ENCODE measurements around the gene ATP6V1E1. TPM values are rescaled to one million over a fixed set of nuclear protein-coding genes. Genes with fewer than 3 reads are reported as not detected.

The ATP6V1E1 gene
- total and polyA plus RNA-seq, 2 of the 13 experiments (the other 11 are each of a cell fraction or from before 2014, with no cell fraction given): 69.3 to 90.9 TPM

DNA sequence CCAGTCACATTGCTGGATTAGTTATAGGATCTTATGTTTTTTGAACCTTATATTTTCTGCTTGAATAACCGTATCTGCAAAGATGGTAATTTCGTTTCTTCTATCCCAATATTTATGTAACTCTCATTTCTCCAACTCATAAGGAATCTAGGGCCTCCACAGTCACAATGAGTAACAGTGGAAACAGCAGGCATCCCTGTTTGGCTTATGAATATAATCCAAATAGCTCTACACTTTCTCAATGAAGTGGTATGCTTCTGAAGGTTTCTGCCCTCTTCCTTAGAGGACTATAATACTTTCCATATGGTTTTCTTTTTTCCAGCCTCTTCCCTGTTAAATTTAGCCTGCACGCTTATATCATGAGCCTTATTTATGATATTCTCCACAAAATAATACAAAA is 16.5 kb downstream of the ATP6V1E1 start (continued):
- TF ChIP-seq, protein P1, sequence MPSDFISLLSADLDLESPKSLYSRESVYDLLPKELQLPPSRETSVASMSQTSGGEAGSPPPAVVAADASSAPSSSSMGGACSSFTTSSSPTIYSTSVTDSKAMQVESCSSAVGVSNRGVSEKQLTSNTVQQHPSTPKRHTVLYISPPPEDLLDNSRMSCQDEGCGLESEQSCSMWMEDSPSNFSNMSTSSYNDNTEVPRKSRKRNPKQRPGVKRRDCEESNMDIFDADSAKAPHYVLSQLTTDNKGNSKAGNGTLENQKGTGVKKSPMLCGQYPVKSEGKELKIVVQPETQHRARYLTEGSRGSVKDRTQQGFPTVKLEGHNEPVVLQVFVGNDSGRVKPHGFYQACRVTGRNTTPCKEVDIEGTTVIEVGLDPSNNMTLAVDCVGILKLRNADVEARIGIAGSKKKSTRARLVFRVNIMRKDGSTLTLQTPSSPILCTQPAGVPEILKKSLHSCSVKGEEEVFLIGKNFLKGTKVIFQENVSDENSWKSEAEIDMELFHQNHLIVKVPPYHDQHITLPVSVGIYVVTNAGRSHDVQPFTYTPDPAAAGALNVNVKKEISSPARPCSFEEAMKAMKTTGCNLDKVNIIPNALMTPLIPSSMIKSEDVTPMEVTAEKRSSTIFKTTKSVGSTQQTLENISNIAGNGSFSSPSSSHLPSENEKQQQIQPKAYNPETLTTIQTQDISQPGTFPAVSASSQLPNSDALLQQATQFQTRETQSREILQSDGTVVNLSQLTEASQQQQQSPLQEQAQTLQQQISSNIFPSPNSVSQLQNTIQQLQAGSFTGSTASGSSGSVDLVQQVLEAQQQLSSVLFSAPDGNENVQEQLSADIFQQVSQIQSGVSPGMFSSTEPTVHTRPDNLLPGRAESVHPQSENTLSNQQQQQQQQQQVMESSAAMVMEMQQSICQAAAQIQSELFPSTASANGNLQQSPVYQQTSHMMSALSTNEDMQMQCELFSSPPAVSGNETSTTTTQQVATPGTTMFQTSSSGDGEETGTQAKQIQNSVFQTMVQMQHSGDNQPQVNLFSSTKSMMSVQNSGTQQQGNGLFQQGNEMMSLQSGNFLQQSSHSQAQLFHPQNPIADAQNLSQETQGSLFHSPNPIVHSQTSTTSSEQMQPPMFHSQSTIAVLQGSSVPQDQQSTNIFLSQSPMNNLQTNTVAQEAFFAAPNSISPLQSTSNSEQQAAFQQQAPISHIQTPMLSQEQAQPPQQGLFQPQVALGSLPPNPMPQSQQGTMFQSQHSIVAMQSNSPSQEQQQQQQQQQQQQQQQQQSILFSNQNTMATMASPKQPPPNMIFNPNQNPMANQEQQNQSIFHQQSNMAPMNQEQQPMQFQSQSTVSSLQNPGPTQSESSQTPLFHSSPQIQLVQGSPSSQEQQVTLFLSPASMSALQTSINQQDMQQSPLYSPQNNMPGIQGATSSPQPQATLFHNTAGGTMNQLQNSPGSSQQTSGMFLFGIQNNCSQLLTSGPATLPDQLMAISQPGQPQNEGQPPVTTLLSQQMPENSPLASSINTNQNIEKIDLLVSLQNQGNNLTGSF (CRISPR knock-in tag; IDR thresholded peaks at IDR 0.05): no peak
- TF ChIP-seq, protein P2, sequence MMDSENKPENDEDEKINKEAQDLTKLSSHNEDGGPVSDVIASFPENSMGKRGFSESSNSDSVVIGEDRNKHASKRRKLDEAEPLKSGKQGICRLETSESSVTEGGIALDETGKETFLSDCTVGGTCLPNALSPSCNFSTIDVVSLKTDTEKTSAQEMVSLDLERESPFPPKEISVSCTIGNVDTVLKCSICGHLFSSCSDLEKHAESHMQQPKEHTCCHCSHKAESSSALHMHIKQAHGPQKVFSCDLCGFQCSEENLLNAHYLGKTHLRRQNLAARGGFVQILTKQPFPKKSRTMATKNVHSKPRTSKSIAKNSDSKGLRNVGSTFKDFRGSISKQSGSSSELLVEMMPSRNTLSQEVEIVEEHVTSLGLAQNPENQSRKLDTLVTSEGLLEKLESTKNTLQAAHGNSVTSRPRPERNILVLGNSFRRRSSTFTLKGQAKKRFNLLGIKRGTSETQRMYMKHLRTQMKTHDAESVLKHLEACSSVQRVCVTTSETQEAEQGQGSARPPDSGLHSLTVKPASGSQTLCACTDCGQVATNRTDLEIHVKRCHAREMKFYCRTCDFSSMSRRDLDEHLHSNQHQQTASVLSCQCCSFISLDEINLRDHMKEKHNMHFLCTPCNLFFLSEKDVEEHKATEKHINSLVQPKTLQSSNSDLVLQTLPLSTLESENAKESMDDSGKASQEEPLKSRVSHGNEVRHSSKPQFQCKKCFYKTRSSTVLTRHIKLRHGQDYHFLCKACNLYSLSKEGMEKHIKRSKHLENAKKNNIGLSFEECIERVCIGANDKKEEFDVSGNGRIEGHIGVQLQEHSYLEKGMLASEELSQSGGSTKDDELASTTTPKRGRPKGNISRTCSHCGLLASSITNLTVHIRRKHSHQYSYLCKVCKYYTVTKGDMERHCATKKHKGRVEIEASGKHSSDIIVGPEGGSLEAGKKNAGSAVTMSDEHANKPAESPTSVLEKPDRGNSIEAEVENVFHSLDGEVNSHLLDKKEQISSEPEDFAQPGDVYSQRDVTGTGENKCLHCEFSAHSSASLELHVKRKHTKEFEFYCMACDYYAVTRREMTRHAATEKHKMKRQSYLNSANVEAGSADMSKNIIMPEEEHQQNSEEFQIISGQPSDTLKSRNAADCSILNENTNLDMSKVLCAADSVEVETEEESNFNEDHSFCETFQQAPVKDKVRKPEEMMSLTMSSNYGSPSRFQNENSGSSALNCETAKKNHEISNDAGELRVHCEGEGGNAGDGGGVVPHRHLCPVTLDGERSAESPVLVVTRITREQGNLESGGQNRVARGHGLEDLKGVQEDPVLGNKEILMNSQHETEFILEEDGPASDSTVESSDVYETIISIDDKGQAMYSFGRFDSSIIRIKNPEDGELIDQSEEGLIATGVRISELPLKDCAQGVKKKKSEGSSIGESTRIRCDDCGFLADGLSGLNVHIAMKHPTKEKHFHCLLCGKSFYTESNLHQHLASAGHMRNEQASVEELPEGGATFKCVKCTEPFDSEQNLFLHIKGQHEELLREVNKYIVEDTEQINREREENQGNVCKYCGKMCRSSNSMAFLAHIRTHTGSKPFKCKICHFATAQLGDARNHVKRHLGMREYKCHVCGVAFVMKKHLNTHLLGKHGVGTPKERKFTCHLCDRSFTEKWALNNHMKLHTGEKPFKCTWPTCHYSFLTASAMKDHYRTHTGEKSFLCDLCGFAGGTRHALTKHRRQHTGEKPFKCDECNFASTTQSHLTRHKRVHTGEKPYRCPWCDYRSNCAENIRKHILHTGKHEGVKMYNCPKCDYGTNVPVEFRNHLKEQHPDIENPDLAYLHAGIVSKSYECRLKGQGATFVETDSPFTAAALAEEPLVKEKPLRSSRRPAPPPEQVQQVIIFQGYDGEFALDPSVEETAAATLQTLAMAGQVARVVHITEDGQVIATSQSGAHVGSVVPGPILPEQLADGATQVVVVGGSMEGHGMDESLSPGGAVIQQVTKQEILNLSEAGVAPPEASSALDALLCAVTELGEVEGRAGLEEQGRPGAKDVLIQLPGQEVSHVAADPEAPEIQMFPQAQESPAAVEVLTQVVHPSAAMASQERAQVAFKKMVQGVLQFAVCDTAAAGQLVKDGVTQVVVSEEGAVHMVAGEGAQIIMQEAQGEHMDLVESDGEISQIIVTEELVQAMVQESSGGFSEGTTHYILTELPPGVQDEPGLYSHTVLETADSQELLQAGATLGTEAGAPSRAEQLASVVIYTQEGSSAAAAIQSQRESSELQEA (CRISPR knock-in tag; IDR thresholded peaks at IDR 0.05; ENCODE audit: not compliant biosample characterization): no peak
- TF ChIP-seq, protein P3, sequence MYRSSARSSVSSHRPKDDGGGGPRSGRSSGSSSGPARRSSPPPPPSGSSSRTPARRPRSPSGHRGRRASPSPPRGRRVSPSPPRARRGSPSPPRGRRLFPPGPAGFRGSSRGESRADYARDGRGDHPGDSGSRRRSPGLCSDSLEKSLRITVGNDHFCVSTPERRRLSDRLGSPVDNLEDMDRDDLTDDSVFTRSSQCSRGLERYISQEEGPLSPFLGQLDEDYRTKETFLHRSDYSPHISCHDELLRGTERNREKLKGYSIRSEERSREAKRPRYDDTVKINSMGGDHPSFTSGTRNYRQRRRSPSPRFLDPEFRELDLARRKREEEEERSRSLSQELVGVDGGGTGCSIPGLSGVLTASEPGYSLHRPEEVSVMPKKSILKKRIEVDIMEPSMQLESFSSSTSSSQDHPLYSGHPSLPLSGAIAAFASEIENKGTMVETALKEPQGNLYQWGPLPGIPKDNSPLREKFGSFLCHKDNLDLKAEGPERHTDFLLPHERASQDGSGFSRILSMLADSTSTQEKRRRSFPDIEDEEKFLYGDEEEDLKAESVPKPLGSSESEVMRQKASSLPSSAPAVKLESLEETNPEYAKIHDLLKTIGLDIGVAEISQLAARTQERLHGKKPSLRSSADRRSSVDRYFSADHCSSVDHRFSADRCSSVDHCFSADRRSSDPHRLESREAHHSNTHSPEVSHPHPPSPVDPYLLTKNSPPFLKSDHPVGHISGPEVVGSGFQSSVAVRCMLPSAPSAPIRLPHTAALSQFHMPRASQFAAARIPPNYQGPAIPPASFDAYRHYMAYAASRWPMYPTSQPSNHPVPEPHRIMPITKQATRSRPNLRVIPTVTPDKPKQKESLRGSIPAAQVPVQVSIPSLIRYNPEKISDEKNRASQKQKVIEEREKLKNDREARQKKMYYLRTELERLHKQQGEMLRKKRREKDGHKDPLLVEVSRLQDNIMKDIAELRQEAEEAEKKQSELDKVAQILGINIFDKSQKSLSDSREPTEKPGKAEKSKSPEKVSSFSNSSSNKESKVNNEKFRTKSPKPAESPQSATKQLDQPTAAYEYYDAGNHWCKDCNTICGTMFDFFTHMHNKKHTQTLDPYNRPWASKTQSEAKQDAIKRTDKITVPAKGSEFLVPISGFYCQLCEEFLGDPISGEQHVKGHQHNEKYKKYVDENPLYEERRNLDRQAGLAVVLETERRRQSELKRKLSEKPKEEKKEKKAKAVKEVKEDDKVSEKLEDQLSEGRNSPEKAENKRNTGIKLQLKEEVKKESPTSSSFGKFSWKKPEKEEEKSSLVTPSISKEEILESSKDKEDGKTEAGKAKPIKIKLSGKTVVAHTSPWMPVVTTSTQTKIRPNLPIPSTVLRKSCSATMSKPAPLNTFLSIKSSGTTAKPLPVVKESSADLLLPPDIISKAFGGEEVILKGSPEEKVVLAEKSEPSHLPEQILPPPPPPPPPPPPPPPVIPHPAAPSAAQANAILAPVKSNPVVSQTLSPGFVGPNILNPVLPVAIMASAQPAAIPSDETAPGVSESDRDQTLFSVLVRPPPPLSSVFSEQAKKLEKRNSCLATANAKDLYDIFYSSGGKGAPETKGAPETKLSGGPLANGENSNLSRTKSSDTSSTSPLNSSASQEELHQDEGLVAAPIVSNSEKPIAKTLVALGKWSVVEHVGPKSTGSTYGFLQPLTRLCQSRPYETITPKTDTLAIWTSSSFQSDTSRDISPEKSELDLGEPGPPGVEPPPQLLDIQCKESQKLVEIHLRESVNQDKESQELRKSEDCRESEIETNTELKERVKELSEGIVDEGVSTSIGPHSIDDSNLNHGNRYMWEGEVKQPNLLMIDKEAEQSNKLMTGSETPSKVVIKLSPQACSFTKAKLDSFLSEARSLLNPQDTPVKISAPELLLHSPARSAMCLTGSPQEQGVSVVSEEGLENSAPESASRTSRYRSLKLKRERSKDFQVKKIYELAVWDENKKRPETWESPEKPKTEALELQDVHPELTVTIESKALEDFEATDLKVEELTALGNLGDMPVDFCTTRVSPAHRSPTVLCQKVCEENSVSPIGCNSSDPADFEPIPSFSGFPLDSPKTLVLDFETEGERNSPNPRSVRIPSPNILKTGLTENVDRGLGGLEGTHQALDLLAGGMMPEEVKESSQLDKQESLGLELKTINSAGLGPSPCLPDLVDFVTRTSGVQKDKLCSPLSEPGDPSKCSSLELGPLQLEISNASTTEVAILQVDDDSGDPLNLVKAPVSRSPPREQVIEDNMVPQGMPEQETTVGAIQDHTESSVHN (CRISPR knock-in tag; IDR thresholded peaks at IDR 0.05): no peak
- TF ChIP-seq ZNF550 (CRISPR knock-in tag; IDR thresholded peaks at IDR 0.05; ENCODE audit: borderline replicate concordance) (no peak), HNRNPH1 (optimal IDR thresholded peaks at IDR 0.05; ENCODE audit: low read depth, low read length) (no peak)

Data from HepG2 (cell line).